Pancreas (tissue), 10 donors: ENCODE results near the gene PNPLA3. TPM values are rescaled to one million over a fixed set of nuclear protein-coding genes. Genes with fewer than 3 reads are reported as not detected.

Experiments used
- ATAC-seq, 4 donors: fragments of 200-7000 bp; cut with Tn5 transposase; one replicate each; pipeline versions ENCODE4 v1.8.0 to v1.9.1; 2020; ENCODE audit warnings: mild to moderate bottlenecking in 4 of 4, moderate library complexity in 4 of 4
- DNase-seq, 6 donors: peaks; one replicate each; pipeline ENCODE4 v3.0.0-alpha.2; 2020
- FAIRE-seq: peaks from 2 replicates; lab custom pipeline; 2012; peaks lifted over from hg19 to GRCh38; lab: Jason Lieb, UNC
- H3K27ac ChIP-seq, 4 donors: fragments of 200-600 bp; sonication (generic); 1 replicate in 3 of 4; 2 replicates in 1 of 4; pipeline versions ENCODE4 v1.5.0 to v1.8.0; 2020
- H3K27me3 ChIP-seq, 4 donors: fragments of 200-600 bp; one replicate each; pipeline ENCODE4 v1.8.0; 2021
- H3K36me3 ChIP-seq, 3 donors: fragments of 200-600 bp; sonication (generic) in 1 of 3; one replicate each; pipeline versions ENCODE4 v1.5.0 to v1.8.0; 2020 to 2021
- H3K4me1 ChIP-seq, 3 donors: fragments of 200-600 bp; one replicate each; pipeline ENCODE4 v1.8.0; 2021
- H3K4me3 ChIP-seq, 4 donors: fragments of 200-600 bp; sonication (generic) in 2 of 4; one replicate each; pipeline versions ENCODE4 v1.5.0 to v1.8.0; 2020 to 2021
- H3K9me3 ChIP-seq, 4 donors: fragments of 200-600 bp; one replicate each; pipeline ENCODE4 v1.8.0; 2021
- WGBS, 2 donors: extraction: QIAGEN DNeasy Blood & Tissue Kit; methylation state at CpG; one replicate each; pipeline ENCODE4 v1.1.7; 2013; 5-methylcytosine and 5-hydroxymethylcytosine counted together
- intact Hi-C, 3 donors: fragments of 100-400 bp; cut with DNase I; formaldehyde crosslinking; loops; one replicate each; pipeline versions ENCODE4 v1.11.1 to v1.14.2; 2022
- polyA plus RNA-seq, 2 donors: library from polyadenylated mRNA; stranded (reverse); fragments of 200-250 nt; gene quantifications; one replicate each; pipeline ENCODE4 v1.2.3, GENCODE V29; 2013
- total RNA-seq, 6 donors: library from RNA; stranded (reverse); fragmentation: NEBNext Ultra II Directional in 4 of 6; extraction: Animal tissue kit (Norgen Biotek cat#: 25700) in 4 of 6; gene quantifications; one replicate each; pipeline versions ENCODE4 v1.2.1 to v1.2.4, GENCODE V29; 2021 to 2023
- TF ChIP-seq, protein P1 (sequence below), 4 donors: fragments of 200-600 bp; sonication (generic) in 3 of 4; IDR thresholded peaks; one replicate each; pipeline versions ENCODE4 v1.5.0 to v1.8.0; 2021; ENCODE audit warnings: antibody characterized with exemption in 4 of 4
- donor health status: healthy with polysubstance abuse.
- donor health status: DM: no; HTN: no; CAD: no; lungs with moderate emphysema.
- donor health status: DM: no; HTN: no; CAD: no.
- donor health status: control.
- donor health status: control.
- donor health status: Bipolar disorder and iron deficiency.
- donor health status: DM: yes; HTN: yes; CAD: no.
- donor health status: DM: no; HTN: no; CAD: no.
- donor health status: DM: no; HTN: no; CAD: no.
- donor health status: DM: yes; HTN: yes; CAD: no.

PNPLA3 gene
- total and polyA plus RNA-seq, 8 donors = 0.07 to 0.70 (median 0.18) TPM; not detected in 2

DNA sequence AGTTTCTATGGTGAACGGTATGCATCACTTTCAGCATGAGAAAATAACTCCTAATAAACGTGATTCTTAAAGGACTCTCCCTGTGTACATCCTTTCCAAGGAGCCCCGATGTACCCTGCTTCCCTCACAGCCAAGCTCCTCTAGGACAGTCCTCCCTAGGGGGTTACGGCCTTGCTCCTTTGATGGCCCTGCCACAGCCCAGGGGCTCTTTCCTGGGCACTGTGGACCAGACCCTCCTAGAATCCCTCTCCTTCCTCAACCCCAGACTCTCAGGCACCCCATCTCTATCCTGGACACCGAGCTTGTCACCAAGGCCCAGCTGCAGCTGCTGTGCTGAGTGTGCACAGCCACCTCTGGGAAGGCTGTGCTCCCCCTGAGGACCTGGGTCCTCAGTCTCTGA is 27.8 kb downstream of the PNPLA3 start:
- FAIRE-seq = no peak
- Histone ChIP-seq H3K36me3 (no peaks in the 10 kb centered on the region), H3K4me3 (no peak overlapping the region), H3K4me1 (peaks cover 4 to 10% (median 5%) of the 10 kb centered on the region in 3 donors), H3K27ac (no peak overlapping the region), H3K27me3 (no peaks in the 10 kb centered on the region), H3K9me3 (no peaks in the 10 kb centered on the region)
- no peak for DNase-seq
- ATAC-seq = no peak
- intact Hi-C loops = no loop called here
- TF ChIP-seq, protein P1, sequence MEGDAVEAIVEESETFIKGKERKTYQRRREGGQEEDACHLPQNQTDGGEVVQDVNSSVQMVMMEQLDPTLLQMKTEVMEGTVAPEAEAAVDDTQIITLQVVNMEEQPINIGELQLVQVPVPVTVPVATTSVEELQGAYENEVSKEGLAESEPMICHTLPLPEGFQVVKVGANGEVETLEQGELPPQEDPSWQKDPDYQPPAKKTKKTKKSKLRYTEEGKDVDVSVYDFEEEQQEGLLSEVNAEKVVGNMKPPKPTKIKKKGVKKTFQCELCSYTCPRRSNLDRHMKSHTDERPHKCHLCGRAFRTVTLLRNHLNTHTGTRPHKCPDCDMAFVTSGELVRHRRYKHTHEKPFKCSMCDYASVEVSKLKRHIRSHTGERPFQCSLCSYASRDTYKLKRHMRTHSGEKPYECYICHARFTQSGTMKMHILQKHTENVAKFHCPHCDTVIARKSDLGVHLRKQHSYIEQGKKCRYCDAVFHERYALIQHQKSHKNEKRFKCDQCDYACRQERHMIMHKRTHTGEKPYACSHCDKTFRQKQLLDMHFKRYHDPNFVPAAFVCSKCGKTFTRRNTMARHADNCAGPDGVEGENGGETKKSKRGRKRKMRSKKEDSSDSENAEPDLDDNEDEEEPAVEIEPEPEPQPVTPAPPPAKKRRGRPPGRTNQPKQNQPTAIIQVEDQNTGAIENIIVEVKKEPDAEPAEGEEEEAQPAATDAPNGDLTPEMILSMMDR (IDR thresholded peaks at IDR 0.05) = no peak
- WGBS, 2 donors = 67 to 81% methylated on average over 5 of the region's 5 CpGs

DNA sequence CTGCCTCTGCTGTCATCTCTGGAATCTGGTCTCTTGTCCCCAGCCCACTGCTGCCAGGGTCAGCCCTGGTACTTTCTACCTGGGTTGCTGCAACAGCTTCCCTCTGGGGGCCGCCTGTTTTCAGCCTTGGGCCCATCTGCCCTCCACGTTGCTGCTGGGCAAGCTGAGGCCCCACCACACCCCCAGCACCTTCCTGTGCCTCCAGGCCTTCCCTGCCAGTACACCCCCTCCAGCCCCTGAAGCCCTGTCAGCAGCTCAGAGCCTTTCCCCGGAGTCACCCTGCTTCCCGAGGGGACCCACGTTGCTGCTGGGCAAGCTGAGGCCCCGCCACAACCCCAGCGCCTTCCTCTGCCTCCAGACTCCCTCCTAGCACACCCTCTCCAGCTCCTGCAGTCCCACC is 28.4 kb downstream of the PNPLA3 start:
- FAIRE-seq = no peak
- H3K9me3 ChIP-seq = no peaks in the 10 kb centered on the region
- TF ChIP-seq, protein P1 (IDR thresholded peaks at IDR 0.05) = no peak
- no peak overlapping the region for H3K4me3 ChIP-seq
- no peak overlapping the region for H3K27ac ChIP-seq
- no peaks in the 10 kb centered on the region for H3K27me3 ChIP-seq
- peaks cover 4 to 14% (median 10%) of the 10 kb centered on the region in 3 donors for H3K4me1 ChIP-seq
- WGBS, 2 donors = 35 to 45% methylated on average over 6 to 7 of the region's 7 CpGs
- no peaks in the 10 kb centered on the region for H3K36me3 ChIP-seq
- DNase-seq = no peak
- intact Hi-C loops = no loop called here
- ATAC-seq = no peak

DNA sequence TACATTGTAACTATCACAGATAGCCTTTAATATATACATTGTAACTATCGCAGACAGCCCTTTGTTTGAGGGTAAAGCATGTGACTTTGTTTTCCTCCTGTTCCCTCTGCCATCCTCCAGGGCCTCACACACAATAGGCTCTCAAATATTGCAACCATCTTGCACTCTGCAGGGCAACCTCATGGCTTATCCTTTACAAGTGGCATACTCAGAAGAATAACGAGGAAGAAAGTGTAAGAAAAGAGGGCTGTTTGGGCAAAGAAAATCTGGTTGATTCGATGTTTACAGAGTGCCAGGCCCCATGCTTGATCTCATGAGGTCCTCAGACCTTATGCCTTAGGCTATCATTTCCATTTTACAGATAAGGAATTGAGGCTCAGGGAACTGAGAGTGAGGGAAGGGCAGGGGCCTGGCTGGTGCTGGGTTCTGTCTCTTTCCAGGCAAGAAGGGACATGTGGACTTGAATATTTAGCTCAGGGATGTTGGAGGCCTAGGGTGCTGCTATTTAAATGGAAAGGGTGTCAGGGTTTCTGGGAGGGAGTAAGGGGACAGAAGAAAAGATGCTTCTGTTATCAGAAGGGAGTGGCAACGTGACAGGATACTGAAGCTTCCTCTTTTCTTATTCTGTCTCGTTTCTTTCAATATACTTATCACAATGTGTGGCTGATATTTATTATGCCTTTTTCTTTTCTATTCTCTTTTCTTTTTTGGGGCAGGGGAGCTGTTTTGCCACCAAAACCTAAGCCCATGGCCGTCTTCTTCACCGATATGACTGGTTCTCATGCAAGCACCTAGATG is 30.6 kb downstream of the PNPLA3 start:
- no peak for ATAC-seq
- Histone ChIP-seq H3K36me3 (no peaks in the 10 kb centered on the region), H3K4me3 (peak overlapping the region in 3 of 4 donors; percentile 68 to 96 (median 84)), H3K27ac (no peak overlapping the region), H3K4me1 (peaks cover 4 to 16% (median 12%) of the 10 kb centered on the region in 3 donors), H3K9me3 (no peaks in the 10 kb centered on the region), H3K27me3 (no peaks in the 10 kb centered on the region)
- intact Hi-C loops = no loop called here
- DNase-seq = no peak
- TF ChIP-seq, protein P1 (IDR thresholded peaks at IDR 0.05) = no peak
- WGBS, 2 donors = 39 to 43% methylated on average over 7 of the region's 7 CpGs
- FAIRE-seq = no peak

DNA sequence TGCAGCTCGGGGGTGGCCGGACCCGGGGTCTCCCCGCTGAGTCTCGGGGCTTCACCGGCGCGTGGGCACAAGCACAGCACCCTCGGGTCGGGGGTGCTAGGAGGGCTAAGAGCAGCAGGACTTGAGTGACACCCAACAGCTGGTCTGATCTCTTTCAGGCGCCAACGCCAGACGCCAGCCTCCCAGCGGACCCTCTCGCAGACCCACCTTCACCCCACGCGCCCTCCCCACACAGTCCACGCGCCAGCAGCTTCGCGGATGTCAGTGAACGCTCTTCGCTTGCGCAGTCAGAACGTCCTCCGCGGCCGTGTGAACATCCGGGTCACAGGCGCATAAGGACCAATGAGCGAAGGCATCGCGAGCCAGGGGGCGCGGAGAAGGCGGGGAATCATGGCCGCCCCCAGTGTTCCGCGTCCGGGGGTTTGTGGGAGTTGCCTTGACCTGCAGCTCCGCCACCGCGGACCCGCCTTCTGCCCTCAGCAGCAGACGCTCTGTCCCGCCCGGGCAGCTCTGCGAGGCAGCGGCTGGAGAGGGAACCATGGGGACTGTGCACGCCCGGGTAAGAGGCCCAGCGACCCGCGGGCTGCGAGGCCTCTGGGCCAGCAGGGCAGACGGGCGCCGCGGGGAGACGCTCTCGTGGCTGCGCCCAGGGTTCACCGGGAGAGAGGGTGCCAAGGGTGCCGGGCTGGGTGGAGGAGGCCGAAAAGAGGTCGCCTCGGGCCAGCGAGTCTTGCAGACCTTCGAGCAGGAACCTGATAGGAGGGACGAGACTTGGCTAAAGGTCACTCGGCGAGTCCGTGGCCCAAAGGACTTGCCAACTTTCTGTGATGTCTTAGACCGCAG is 31.7 kb downstream of the PNPLA3 start, which contains the start of gene SAMM50:
SAMM50 (plus strand) TSS at position 403 of the 843 bp plus-strand sequence; CDS start at position 539, 136 bp downstream.
- peak within 1 kb of the TSS; percentile 68 to 96 (median 90) for H3K4me3 ChIP-seq

More for the DNA sequence above, 31.7 kb downstream of the PNPLA3 start, which contains the start of gene SAMM50:
- Histone ChIP-seq H3K9me3 (no peaks in the 10 kb centered on the region), H3K27me3 (no peaks in the 10 kb centered on the region), H3K27ac (peak within 1 kb of the TSS; percentile 33 to 81 (median 66)), H3K36me3 (no peaks in the 10 kb centered on the region), H3K4me1 (peaks cover 4 to 16% (median 12%) of the 10 kb centered on the region in 3 donors)
- TF ChIP-seq, protein P1 (IDR thresholded peaks at IDR 0.05) = no peak
- DNase-seq (peak; percentile 88 to 97 (median 90)), ATAC-seq (peak; percentile 98 to 99 (median 99)), FAIRE-seq (no peak)
- intact Hi-C loops = no loop called here
- 0 to 1% methylated on average over 67 to 74 of the region's 74 CpGs for WGBS, 2 donors
